GM19193 (cell line): ENCODE data around the gene FHL1.

Source experiments
- POLR2A ChIP-seq: IDR thresholded peaks from 4 replicates; pipeline ENCODE4 v1.6.1; 2011; ENCODE audit not compliant: insufficient read depth, insufficient read length; ENCODE audit errors: extremely low read depth

The FHL1 gene

DNA sequence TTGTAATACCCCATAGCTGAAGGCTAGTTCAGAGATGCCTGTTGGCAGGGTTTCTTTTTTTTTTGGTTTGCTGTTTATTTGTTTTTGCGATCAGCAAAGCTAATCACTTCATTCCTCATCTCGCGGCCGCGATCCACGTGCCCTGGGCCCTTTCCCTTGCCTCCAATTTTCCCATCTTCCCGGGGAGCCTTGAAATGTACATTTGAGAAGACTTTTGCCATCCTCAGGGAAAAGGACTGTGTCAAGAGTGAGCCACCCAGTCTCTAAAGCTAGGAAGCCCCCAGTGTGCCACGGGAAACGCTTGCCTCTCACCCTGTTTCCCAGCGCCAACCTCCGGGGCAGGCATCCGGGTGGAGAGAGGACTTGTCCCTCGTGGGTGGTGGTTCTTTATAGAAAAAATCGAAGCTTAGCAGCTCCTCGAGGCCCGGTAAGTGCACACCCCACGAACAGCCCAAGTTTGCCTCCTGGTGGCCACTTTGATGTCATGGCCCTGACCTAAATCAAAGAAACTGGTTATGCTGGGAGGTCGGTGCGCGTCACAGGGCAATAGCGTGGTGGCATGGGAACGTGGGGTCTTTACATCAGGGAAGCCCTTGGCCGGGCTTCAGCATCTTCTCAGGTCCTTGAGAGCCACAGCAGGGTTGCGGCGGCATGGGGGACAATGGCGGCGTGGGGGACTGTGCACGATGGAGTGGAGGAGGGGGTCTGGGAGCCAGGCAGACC, 61.8 kb downstream of the FHL1 start:
- no peak for TF ChIP-seq POLR2A

- TF ChIP-seq POLR2A = no peak
Measured at GRCh38 chrX:136209751-136210150, 62.4 kb downstream of the FHL1 start.

- TF ChIP-seq POLR2A = no peak
Measured at GRCh38 chrX:136210243-136210642, 62.9 kb downstream of the FHL1 start.

DNA sequence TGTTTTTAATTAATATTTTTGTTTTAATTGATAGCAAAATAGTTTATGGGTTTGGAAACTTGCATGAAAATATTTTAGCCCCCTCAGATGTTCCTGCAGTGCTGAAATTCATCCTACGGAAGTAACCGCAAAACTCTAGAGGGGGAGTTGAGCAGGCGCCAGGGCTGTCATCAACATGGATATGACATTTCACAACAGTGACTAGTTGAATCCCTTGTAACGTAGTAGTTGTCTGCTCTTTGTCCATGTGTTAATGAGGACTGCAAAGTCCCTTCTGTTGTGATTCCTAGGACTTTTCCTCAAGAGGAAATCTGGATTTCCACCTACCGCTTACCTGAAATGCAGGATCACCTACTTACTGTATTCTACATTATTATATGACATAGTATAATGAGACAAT, 63.5 kb downstream of the FHL1 start:
- no peak for TF ChIP-seq POLR2A

DNA sequence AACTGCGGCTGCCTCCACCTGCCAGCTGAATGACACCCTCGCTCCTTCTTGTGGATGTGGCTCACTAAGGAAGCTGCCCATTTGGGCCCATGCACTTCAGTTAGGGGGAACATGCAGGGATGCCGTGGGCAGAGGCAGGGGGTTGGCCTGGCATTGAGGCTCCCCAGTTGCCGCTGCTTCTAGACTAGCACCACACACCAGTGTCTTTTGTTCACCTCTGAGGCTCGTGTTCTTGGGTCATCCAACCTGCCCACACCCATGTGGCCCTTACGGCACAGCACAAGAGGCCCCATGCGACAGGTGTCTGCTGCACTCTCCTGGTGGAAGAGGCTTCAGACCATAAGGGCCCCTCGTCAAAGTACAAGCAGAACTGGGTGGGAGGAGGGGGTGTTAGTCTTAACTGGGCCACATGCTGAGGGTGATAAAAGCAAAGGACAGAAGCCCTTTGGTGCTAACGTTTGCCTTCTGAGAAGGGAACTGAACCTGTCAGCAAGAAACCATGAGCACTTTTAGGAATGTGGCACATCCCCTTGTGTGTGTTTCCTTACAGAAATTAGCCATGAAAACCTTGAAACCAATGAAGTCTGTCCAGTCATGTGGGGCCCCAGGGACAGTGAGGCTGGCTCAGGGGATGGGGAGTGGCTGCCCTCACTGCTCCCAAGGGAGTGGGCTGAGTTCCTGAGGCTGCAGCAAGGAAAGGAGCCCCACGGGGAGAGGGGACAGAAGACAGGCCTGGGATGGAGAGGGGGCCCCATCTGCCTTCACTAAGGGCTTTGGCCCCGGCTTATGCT, 64.6 kb downstream of the FHL1 start:
- TF ChIP-seq POLR2A = no peak

GRCh38 chrX:136212557-136213111, 65.3 kb downstream of the FHL1 start:
- TF ChIP-seq POLR2A = no peak

- no peak for TF ChIP-seq POLR2A
Measured at GRCh38 chrX:136214551-136214950, 67.2 kb downstream of the FHL1 start.

DNA sequence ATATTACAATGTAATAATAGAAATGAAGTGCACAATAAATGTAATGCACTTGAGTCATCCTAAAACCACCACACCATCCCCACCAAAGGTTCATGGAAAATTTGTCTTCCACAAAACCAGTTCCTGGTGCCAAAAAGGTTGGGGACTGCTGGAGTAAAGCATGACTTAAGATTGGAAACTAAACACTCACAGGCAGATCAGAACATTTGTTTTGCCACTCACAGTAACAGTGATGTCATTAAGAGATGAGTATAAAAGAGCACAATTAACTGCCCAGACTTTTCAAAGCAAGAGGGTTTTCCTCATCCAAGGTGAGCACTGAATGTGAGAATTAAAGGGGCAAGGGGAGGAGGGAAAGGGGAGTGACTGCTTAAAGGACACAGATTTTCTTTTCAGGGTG, 68.2 kb downstream of the FHL1 start:
- no peak for TF ChIP-seq POLR2A

GRCh38 chrX:136219893-136220292, 72.6 kb downstream of the FHL1 start:
- TF ChIP-seq POLR2A = no peak

- no peak for TF ChIP-seq POLR2A
Measured at GRCh38 chrX:136220540-136220939, 73.2 kb downstream of the FHL1 start.

DNA sequence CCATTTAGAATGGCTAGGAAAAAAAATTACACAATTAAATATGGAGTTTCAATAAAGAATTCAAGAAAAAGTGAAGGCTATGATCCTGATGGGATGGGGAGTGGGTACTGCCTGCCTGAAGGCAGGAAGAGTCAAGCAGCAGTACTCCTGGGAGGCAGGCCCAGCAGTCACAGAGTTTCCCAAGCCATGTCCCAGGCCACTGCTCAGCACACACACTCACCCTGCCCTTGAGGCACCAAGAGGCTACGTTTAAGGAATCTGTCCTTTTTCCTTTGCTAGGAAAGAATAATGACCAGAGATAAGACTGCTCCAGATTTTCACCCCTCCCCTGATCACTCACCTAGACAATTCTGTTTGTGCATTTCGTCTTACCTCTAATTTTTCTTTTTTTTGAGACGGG, 73.6 kb downstream of the FHL1 start:
- TF ChIP-seq POLR2A = no peak

GRCh38 chrX:136221851-136222513, 74.6 kb downstream of the FHL1 start:
- TF ChIP-seq POLR2A = no peak

- no peak for TF ChIP-seq POLR2A
Measured at GRCh38 chrX:136227074-136227473, 79.7 kb downstream of the FHL1 start.

DNA sequence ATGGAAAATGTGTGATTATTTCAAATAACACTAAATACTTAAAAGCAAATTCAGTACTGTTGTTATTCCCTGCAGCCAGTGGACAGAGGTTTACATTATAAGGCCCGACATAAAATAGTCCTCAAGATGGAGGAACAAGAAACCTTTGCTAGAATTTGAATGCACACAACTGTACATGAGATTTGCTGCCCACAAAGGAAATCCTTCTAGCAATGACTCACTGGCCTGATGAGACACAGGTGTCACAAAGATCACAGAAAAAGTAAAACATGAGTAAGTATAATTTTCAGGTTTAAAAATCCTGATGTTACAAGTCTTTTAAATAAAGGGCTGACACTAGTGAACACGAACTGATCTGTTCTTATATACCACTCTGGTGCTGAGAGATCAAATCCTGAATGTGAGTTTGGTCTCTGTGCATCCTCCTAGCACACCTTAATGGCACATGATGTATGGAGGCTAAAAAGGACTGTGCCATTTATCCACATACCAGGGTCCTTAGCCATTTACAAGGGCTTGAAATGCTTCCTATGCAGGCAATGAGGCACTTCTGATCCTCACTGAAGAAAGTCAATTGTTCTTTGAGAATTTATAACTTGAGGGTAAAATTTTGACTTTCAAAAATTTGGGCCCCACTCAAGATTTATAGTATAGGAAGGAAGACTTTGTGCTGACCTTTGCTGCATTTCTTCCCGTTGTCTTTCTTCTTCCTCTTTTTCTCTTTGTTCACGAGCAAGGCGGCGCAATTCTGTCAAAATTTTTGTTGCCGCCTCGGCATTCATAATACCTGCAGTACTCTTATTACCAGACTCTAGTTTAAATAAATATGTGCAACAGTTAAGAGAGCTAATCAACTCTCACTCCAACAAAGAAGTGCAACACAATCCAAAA, 80.9 kb downstream of the FHL1 start:
- no peak for TF ChIP-seq POLR2A
